Right ventricle myocardium superior (tissue), 1 donor: ENCODE data around the gene RALGPS1. TPM values are rescaled to one million over a fixed set of nuclear protein-coding genes. Genes with fewer than 3 reads are reported as not detected.

Experiments
- ATAC-seq: fragments of 200-7000 bp; cut with Tn5 transposase; one replicate; pipeline ENCODE4 v1.9.1; 2020; ENCODE audit warnings: mild to moderate bottlenecking; ENCODE audit not compliant: poor library complexity
- DNase-seq: peaks from one replicate; pipeline ENCODE4 v3.0.0-alpha.2; 2020
- intact Hi-C: fragments of 100-400 bp; cut with DNase I; formaldehyde crosslinking; loops from one replicate; pipeline ENCODE4 v1.11.2; 2022
- total RNA-seq: library from RNA; stranded (reverse); fragmentation: NEBNext Ultra II Directional; extraction: Animal tissue kit (Norgen Biotek cat#: 25700); gene quantifications from one replicate; pipeline ENCODE4 v1.2.1, GENCODE V29; 2021
- donor health status: DM: no; HTN: yes; CAD: no; lungs with severe emphysema.

RALGPS1 gene
- total RNA-seq, 1 donor from 2014 or later, result 17.7 TPM

- ATAC-seq (no peak), DNase-seq (no peak)
- intact Hi-C loops, result no loop called here
Measured at GRCh38 chr9:127209220-127209619, 294.6 kb downstream of the RALGPS1 start.

DNA sequence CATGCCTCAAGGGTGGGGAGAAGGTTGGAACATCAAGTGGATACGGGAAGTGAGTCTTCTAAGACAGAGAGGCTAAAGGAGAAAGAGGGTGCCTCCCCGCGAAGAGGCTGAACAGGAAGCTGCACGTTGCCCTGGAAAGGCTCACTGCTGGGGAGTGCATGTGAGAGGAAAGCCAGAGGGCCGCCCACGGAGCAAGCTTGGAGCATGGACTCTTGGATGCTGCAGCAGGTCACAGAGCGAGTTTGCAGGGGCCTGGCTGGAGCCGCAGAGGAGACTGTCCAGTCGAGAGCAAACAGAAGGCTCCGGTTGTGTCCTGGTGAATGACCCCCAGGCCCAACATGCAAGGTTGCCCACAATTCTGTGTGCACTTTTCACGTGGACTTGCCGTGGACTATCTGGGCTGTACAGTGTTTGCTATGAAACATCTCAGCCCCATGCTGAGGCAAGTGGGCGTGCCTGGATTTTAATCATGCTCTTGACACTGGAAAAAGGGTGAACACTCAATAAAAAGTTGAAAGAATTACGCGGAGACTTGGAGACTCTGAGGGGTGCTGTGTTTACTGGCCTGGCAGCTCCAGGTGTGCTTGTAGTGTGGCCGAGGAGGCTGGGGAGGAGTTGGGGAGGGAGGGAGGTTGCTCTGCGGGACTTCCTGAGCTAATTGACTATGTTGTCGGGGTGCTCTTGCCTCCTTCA, 295.5 kb downstream of the RALGPS1 start:
- DNase-seq, result no peak
- no peak for ATAC-seq
- intact Hi-C loops, result no loop called here

DNA sequence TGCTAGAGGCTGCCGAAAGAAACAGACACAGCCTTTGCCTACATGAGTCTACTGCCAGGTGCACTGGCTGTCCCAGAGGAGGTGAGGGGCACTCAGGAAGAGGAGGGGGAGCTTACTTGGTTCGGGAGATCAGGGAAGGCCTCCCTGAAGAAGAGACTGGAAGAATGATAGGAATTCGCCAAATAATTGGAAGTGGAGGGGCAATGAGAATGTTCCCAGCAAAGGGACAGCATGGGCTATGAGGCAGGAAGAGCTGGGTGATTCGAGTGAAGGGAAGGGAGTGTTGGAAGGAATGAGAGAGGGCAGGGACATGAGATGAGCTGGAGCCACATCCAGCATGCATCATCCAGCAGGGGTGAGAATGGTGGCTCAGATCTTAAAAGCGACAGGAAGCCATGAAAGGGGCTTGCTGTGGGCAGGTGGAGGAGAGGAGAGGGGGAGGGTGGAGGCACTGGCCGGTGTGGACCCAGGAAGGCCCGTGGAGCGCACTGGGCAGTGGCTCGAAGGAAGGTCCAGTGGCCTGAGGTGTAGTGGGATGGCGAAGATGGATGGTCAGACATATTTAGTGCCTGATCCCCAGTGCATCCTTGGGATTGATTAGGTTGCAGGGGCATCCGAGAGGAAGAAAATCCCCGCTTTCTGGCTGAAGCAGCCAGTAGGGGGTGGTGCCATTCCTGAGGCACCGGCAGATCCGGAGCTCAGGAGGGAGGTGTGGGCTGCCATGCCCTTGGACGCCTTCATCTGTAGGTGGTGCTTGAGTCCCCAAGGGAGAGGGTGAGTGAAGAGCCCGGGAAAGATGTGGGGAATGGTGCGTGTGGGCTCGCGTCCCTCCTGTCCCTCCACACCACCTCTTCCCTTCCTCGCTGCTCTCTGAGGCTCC, 296.5 kb downstream of the RALGPS1 start:
- intact Hi-C loops, result no loop called here
- DNase-seq (no peak), ATAC-seq (no peak)

DNA sequence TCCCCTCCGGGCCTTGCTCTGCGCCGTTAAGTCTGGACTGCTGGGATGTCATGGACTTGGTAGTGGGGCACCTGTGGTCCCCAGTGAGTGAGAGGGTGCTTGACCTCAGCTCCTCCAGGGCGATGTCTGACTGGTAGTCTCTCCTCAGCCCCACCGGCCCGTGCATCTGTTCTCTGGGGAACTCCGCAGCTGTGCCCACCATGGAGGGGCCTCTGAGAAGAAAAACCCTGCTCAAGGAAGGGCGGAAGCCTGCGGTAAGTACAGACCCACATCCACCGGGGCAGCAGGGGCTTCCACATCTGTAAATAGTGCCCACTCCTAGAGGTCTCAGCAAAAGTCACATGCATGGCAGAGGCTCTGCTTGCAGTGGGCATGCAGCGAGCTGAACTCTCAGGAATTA, 297.4 kb downstream of the RALGPS1 start:
- intact Hi-C loops, result no loop called here
- no peak for DNase-seq
- no peak for ATAC-seq

DNA sequence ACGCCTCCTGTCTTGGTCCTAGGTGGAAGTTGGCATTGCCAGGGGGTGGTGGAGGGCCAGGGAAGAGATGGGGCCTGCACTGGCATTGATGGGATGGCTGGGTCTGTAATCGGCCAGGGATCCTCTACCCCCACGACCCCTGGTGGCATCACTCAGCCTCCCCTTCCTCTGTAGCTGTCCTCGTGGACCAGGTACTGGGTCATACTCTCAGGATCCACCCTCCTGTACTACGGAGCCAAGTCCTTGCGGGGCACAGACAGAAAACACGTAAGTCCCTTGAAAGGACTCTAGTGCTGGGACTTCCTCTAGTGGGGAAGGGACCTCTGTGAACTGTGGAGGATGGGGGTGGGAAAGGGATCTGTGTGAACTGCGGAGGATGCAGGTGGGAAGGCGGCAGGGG, 297.9 kb downstream of the RALGPS1 start:
- DNase-seq (no peak), ATAC-seq (no peak)
- intact Hi-C loops, result no loop called here

- no peak for ATAC-seq
- no peak for DNase-seq
- intact Hi-C loops, result no loop called here
Measured at GRCh38 chr9:127213859-127214258, 299.3 kb downstream of the RALGPS1 start.

DNA sequence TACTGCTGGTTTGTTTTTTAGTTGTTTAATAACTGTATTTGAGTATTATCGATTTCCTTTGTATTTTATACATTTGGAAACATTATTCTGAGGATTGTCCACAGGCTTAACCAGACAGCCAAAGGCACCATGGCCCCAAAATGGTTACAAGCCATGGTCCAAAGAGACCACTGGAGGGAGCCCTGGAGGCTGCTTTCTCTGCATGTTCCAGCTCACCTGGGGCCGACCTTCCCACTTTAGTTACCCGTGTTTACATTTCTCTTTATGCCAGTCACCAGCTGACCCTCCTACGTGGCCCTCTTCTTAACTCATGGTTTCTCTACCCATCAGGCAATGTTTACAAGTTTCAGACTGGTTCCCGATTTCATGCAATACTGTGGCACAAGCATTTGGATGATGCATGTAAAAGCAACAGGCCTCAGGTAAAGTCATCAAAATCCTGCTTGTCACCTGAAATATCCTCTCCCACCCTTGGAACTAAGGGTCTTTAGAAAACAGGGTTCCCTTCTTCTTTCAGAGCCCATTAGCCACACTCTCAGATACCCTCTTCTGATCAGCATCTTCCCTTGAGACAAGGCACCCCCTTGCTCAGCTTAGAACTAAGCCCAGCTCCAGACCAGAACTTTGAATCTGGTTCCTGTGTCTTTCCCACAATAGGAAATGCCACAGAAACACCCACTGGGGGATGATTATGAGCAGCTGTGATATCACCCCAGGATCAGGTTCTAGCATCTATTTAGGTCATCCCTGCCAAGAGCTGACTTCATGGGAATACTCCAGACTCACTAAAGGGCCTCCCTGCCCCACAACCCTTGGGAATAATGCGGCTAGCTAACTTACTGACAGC, 300.1 kb downstream of the RALGPS1 start:
- peak; percentile 72 for ATAC-seq
- intact Hi-C loops, result no loop called here

DNA sequence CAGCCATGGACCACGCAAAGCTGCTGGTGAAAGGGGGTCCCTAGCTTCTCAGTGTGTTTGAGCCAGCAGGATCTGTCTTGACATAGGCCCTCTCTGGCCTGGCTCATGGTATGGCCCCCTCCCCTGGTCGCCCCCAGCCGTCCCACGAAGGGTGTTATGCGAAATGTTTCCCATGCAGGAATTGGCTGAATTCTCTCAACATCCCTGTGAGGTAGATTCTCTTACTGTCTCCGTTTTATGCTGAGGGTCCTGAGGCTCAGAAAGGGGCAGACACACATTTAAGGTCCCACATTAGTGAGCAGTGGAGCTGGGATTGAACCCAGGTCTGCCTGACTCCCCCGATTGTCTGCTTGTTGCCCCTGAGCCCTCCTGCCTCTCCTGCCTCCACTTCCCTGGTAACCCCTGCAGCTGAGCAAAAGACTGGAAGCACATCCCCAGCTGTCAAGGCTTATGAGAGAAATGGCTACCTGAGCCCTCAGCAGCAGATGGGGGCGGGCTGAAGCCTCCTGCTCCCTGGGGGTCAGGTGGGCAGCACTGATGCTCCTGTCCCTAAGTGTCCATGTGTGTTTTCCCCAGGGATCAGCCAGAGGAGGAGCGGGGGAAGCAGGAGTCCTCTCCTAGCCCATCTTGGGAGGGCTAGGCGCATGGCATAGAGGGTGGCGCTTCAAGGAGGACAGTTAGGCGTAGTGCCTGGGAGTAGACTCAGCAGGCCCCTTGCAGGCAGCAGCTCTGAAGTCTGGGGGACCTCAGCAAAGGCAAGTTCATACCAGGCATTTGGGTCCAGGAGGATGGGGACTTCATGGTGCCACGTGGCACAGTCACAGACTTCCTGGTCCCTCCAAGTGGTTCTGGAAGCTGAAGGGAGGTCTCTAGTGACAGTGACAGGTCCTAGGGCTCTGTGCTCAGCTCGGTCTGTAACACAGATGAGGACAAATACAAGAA, 301.0 kb downstream of the RALGPS1 start:
- intact Hi-C loops, result no loop called here
- no peak for DNase-seq
- ATAC-seq, result no peak

More for the DNA sequence above, 300.1 kb downstream of the RALGPS1 start:
- no peak for DNase-seq

- no peak for ATAC-seq
- intact Hi-C loops, result no loop called here
- no peak for DNase-seq
Measured at GRCh38 chr9:127216210-127216887, 301.8 kb downstream of the RALGPS1 start.

DNA sequence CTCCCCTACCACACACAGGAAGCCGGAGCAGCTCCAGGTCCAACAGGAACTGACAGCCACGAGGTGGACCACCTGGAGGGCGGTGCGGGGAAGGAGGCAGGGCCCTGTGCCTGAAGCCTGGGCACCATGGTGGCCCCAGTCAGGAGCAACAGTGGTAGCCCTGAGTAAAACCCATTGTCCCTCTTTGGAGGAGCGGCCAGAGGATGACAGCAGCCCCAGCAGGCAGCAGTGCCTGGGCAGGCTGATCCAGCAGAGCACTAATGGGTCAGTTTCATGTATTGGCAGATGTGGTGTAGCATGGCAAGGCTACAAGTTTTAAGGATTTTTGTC, 302.3 kb downstream of the RALGPS1 start:
- intact Hi-C loops, result no loop called here
- no peak for DNase-seq
- ATAC-seq, result no peak

- ATAC-seq (no peak), DNase-seq (no peak)
- intact Hi-C loops, result no loop called here
Measured at GRCh38 chr9:127218818-127219217, 304.2 kb downstream of the RALGPS1 start.

DNA sequence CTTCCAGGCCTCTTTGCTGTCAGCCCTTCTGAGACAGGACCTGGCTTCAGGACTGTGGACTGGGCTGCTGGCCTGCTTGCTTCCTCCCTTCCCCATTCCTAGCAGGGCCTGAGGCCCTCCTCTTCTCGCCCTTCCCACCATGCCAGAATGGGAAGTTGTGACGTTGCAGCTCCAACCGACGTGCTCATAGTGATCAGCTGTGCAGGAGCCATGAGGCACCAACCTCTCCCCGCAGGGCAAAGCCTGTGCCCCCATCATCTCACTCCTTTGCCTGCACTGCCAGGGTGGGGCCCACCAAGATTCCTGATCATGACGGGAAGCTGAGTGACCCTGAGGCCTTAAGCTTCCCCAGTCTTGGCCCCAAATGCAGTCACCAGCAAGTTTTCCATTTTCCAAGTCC, 304.9 kb downstream of the RALGPS1 start:
- intact Hi-C loops, result no loop called here
- DNase-seq (no peak), ATAC-seq (no peak)

DNA sequence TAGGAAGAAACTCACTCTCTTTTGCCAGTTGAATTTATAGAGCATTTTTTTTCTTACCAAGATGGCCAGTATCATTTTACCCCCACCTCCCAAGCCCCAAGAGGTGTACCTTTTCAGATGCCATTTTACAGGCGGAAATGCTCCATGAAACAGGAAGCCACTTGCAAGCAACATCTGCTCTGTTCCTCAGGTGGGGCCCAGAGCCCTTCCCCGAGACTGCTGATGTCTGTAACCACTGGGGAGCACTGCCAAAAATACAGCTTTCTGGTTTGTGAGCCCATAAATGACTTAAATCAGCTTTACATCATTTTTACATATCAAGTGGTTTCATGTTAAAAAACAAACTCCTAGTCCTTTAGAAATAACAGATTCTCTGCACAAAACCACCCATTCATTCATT, 307.1 kb downstream of the RALGPS1 start:
- DNase-seq (no peak), ATAC-seq (no peak)
- intact Hi-C loops, result loop anchor here (10.0 kb wide), 1 partner anchor 173 kb away; the partner anchor contains the start of gene SLC2A8

GRCh38 chr9:127222388-127223095, 308.0 kb downstream of the RALGPS1 start:
- intact Hi-C loops, result loop anchor here (10.0 kb wide), 1 partner anchor 172 kb away; the partner anchor contains the start of gene SLC2A8
- ATAC-seq (no peak), DNase-seq (no peak)

- no peak for DNase-seq
- intact Hi-C loops, result loop anchor here (10.0 kb wide), 1 partner anchor 172 kb away; the partner anchor contains the start of gene SLC2A8
- no peak for ATAC-seq
Measured at GRCh38 chr9:127223266-127223665, 308.7 kb downstream of the RALGPS1 start.

DNA sequence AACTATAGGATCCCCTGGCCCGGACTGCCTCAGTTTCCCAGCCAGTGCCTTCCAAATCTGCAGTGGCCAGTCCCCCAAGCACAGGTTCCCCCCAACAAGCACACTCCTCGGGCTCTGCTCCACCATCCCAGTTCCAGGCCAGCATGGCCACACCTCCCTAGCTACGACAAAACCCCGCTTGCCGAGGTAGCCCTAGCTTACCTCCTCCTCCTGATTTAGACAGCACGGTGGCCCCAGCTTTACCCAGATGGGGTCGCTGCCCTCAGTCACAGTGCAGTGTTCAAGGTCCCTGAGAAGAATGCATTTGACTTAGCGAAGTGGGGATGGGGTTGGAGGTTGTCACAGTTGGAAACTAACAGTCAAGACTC, 309.2 kb downstream of the RALGPS1 start:
- intact Hi-C loops, result loop anchor here (10.0 kb wide), 1 partner anchor 171 kb away; the partner anchor contains the start of gene SLC2A8
- no peak for DNase-seq
- peak; percentile 0 for ATAC-seq
